PC-9 (cell line): Measurements from ENCODE around the gene NPEPL1. TPM values are rescaled to one million over a fixed set of nuclear protein-coding genes. Genes with fewer than 3 reads are reported as not detected.

Experiments
- BruUV-seq: library from RNA; stranded (reverse); fragments of 400-500 nt; replicated peaks from 2 replicates; lab custom pipeline; 2021; lab: Mats Ljungman, UMichigan
- CTCF ChIA-PET: fragments of 300-600 bp; sonication (Branson Sonifier 250); formaldehyde crosslinking; loops from one replicate; lab custom pipeline; 2022; ENCODE audit warnings: antibody characterized with exemption; lab: Charles Lee
- POLR2A ChIA-PET: fragments of 300-600 bp; sonication (Branson Sonifier 250); formaldehyde crosslinking; loops from one replicate; lab custom pipeline; 2022; ENCODE audit warnings: antibody characterized with exemption; ENCODE audit not compliant: unreplicated experiment; lab: Charles Lee
- DNase-seq, 2 experiments: peaks; one replicate each; pipeline versions ENCODE4 v3.0.0 to v3.0.0-alpha.2; 2015 to 2022; ENCODE audit warnings: mixed read lengths in 1 of 2
- H2AFZ ChIP-seq: fragments of 200-600 bp; sonication (generic); 2 replicates; pipeline ENCODE4 v1.8.1; 2017; ENCODE audit warnings: antibody characterized with exemption
- H3F3A ChIP-seq: fragments of 200-600 bp; sonication (generic); 2 replicates; pipeline ENCODE4 v1.8.1; 2017; ENCODE audit warnings: antibody characterized with exemption, mild to moderate bottlenecking, low read depth; ENCODE audit not compliant: insufficient read depth
- H3K27ac ChIP-seq: fragments of 200-600 bp; sonication (generic); 2 replicates; pipeline ENCODE4 v1.6.1; 2016; ENCODE audit warnings: mixed run types
- H3K27me3 ChIP-seq: fragments of 200-600 bp; sonication (generic); 2 replicates; pipeline ENCODE4 v1.6.1; 2016; ENCODE audit warnings: low read depth, mixed run types; ENCODE audit not compliant: insufficient read depth
- H3K36me3 ChIP-seq: fragments of 200-600 bp; sonication (generic); 2 replicates; pipeline ENCODE4 v1.6.1; 2016; ENCODE audit warnings: low read depth, mixed run types
- H3K4me1 ChIP-seq: fragments of 200-600 bp; sonication (generic); replicated peaks from 2 replicates; pipeline ENCODE4 v1.6.1; 2016; ENCODE audit warnings: mixed run types; ENCODE audit not compliant: insufficient read depth
- H3K4me2 ChIP-seq: fragments of 200-600 bp; sonication (generic); 2 replicates; pipeline ENCODE4 v1.6.1; 2017; ENCODE audit warnings: mixed run types
- H3K4me3 ChIP-seq: fragments of 200-600 bp; sonication (generic); 2 replicates; pipeline ENCODE4 v1.6.1; 2016; ENCODE audit warnings: mixed run types
- H3K79me2 ChIP-seq: fragments of 200-600 bp; sonication (generic); 2 replicates; pipeline ENCODE4 v1.6.1; 2017; ENCODE audit warnings: low read depth, mixed run types
- H3K9me2 ChIP-seq: fragments of 200-600 bp; sonication (generic); 2 replicates; pipeline ENCODE4 v1.8.1; 2017; ENCODE audit warnings: mild to moderate bottlenecking; ENCODE audit not compliant: insufficient read depth
- H3K9me3 ChIP-seq: fragments of 200-600 bp; sonication (generic); 2 replicates; pipeline ENCODE4 v1.8.1; 2016; ENCODE audit warnings: low read depth; ENCODE audit not compliant: insufficient read depth
- H4K20me1 ChIP-seq: fragments of 200-600 bp; sonication (generic); 2 replicates; pipeline ENCODE4 v1.8.1; 2017; ENCODE audit not compliant: insufficient read depth
- CTCF ChIP-seq: fragments of 200-600 bp; sonication (generic); conservative IDR thresholded peaks from 2 replicates; pipeline ENCODE4 v1.6.1; 2017; ENCODE audit warnings: mixed run types, antibody characterized with exemption, mild to moderate bottlenecking, moderate library complexity
- EZH2 ChIP-seq: fragments of 200-600 bp; sonication (generic); IDR thresholded peaks from 2 replicates; pipeline ENCODE4 v1.8.0; 2017; ENCODE audit warnings: antibody characterized with exemption, low read depth
- intact Hi-C: fragments of 100-400 bp; cut with micrococcal nuclease; formaldehyde crosslinking; loops from one replicate; pipeline ENCODE4 v1.10.0; 2022; ENCODE audit not compliant: unreplicated experiment
- total RNA-seq: library from RNA; stranded (reverse); gene quantifications from 2 replicates; pipeline ENCODE4 v1.2.3, GENCODE V29; 2021

NPEPL1 gene
- total RNA-seq, 1 experiment from 2014 or later, result 24.0 TPM

- no peaks in the 10 kb centered on the region for H3K36me3 ChIP-seq
- DNase-seq, result no peak
- H3K4me3 ChIP-seq, result no peak overlapping the region
- no peak for TF ChIP-seq EZH2
- TF ChIP-seq CTCF, result no peak
- no peaks in the 10 kb centered on the region for H3K79me2 ChIP-seq
- intact Hi-C loops, result no loop called here
- BruUV-seq, result no TSS peak
- no peaks in the 10 kb centered on the region for H3K9me2 ChIP-seq
- no peaks in the 10 kb centered on the region for H3K4me1 ChIP-seq
- H3K27ac ChIP-seq, result no peak overlapping the region
- H4K20me1 ChIP-seq, result no peaks in the 10 kb centered on the region
- ChIA-PET POLR2A (no interaction called here), CTCF (no interaction called here)
- H3K9me3 ChIP-seq, result no peaks in the 10 kb centered on the region
- H3K4me2 ChIP-seq, result no peak overlapping the region
- H3K27me3 ChIP-seq, result peaks cover 93% of the 10 kb centered on the region
- no peaks in the 10 kb centered on the region for H3F3A ChIP-seq
- no peak overlapping the region for H2AFZ ChIP-seq
Measured at GRCh38 chr20:58744836-58745235, 52.2 kb downstream of the NPEPL1 start.

GRCh38 chr20:58745391-58745790 lies 52.8 kb downstream of the NPEPL1 start:
- Histone ChIP-seq H3K9me3 (no peaks in the 10 kb centered on the region), H3K36me3 (no peaks in the 10 kb centered on the region), H3F3A (no peaks in the 10 kb centered on the region), H3K4me1 (no peaks in the 10 kb centered on the region), H3K4me3 (no peak overlapping the region), H3K27me3 (peaks cover 93% of the 10 kb centered on the region), H3K9me2 (no peaks in the 10 kb centered on the region), H3K27ac (no peak overlapping the region), H3K79me2 (no peaks in the 10 kb centered on the region), H4K20me1 (no peaks in the 10 kb centered on the region), H3K4me2 (no peak overlapping the region), H2AFZ (no peak overlapping the region)
- ChIA-PET POLR2A (no interaction called here), CTCF (no interaction called here)
- no TSS peak for BruUV-seq
- TF ChIP-seq EZH2, result no peak
- TF ChIP-seq CTCF, result no peak
- no peak for DNase-seq
- intact Hi-C loops, result no loop called here

- Histone ChIP-seq H3K4me1 (no peaks in the 10 kb centered on the region), H3K36me3 (no peaks in the 10 kb centered on the region), H3F3A (no peaks in the 10 kb centered on the region), H3K27ac (no peak overlapping the region), H3K9me2 (no peaks in the 10 kb centered on the region), H3K4me3 (no peak overlapping the region), H2AFZ (no peak overlapping the region), H3K27me3 (peaks cover 93% of the 10 kb centered on the region), H3K9me3 (no peaks in the 10 kb centered on the region), H4K20me1 (no peaks in the 10 kb centered on the region), H3K79me2 (no peaks in the 10 kb centered on the region), H3K4me2 (no peak overlapping the region)
- intact Hi-C loops, result no loop called here
- TF ChIP-seq EZH2 (no peak), CTCF (no peak)
- CTCF ChIA-PET, result no interaction called here
- no TSS peak for BruUV-seq
- DNase-seq, result no peak
- POLR2A ChIA-PET, result interaction anchor here (0.6 kb wide), 1 partner anchor 1575 kb away, joined by 34 read pairs; no protein-coding TSS in a partner anchor
Measured at GRCh38 chr20:58746620-58747019, 54.0 kb downstream of the NPEPL1 start.
